HFF-Myc (cell line): ENCODE measurements around the gene CEBPE.

Experiments used
- DNase-seq: peaks from one replicate; pipeline ENCODE4 v3.0.0-alpha.2; 2011; ENCODE audit warnings: low read depth; ENCODE audit errors: extremely low read depth
- H3K4me3 ChIP-seq: replicated peaks from 2 replicates; pipeline ENCODE4 v1.5.1; 2011; ENCODE audit warnings: low read depth, mild to moderate bottlenecking, control low read depth, low read length
- TF ChIP-seq, protein P1 (sequence below): IDR thresholded peaks from 2 replicates; pipeline ENCODE4 v1.5.1; 2012; ENCODE audit warnings: mild to moderate bottlenecking, low read depth, low read length, control low read depth; ENCODE audit errors: missing control alignments

CEBPE gene

DNA sequence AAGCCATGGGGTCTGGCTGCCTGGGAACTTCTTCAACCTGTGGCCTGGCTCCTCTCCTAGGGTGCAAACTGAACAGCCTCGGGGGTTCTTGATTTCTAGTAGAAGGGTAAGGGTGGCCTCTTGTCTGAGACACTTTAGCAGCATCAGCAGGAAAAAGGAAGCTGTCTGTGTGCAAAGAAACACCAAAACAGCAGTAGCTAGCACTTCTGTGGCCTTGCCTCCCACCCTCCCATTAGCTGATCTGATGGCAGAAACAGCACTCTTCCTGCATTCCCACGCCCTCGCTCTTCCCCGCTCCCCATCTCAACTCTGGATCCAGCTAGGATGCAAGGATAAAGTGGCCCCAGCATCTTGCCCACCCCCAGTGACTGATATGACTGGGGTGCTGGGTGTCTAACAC, 43.7 kb upstream of the CEBPE start:
- DNase-seq: no peak

DNA sequence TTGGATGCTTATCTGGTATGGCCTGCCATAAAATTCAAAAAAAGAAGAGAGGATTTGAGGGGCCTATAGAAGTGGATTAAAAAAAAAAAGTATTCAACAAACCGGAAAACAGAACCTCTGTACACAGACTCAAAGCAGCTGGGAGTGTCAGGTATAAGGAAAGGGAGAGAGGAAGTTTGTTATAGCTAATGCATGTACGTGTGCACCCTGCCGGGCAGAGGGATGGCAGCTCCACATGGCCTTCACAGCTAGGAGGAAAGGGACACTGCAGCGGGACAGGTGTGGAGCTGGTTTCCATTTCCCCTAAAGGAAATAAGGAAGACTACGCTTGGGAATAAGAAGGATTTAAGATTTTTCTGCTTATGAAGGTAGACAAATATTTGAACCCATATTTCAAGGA, 43.0 kb upstream of the CEBPE start:
- TF ChIP-seq, protein P1, sequence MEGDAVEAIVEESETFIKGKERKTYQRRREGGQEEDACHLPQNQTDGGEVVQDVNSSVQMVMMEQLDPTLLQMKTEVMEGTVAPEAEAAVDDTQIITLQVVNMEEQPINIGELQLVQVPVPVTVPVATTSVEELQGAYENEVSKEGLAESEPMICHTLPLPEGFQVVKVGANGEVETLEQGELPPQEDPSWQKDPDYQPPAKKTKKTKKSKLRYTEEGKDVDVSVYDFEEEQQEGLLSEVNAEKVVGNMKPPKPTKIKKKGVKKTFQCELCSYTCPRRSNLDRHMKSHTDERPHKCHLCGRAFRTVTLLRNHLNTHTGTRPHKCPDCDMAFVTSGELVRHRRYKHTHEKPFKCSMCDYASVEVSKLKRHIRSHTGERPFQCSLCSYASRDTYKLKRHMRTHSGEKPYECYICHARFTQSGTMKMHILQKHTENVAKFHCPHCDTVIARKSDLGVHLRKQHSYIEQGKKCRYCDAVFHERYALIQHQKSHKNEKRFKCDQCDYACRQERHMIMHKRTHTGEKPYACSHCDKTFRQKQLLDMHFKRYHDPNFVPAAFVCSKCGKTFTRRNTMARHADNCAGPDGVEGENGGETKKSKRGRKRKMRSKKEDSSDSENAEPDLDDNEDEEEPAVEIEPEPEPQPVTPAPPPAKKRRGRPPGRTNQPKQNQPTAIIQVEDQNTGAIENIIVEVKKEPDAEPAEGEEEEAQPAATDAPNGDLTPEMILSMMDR: no peak
- H3K4me3 ChIP-seq: no peak overlapping the region
- DNase-seq: no peak

More for the DNA sequence above, 43.7 kb upstream of the CEBPE start:
- no peak overlapping the region for H3K4me3 ChIP-seq
- TF ChIP-seq, protein P1: no peak

DNA sequence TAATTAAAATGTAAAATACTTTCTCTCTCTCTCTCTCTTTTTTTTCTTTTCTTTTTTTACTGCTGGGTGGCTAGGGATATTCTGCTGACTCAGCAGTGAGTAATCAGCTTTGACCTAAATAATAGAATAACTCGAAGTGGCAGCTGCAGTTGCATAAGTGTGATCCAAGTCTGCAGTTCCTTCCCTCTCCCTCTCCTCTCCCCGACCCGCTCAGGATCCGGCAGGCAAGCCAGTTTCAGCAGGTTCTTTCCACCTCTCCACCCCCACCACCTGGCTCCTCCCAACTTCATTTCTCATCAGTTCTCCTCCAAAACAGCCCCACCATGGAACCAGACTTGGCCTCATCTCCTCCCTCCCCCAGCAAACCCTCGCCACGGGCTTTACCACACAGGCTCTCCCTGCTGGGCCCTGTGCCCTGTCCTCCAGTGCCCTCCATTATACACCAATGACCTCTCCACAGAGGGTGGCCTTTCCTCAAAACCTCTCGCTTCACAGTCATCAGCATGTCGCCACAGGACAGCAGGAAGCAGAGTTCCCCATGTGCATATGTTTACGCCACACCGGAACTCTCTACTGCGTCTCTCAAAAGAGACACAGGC, 42.0 kb upstream of the CEBPE start:
- no peak for DNase-seq
- TF ChIP-seq, protein P1: no peak
- H3K4me3 ChIP-seq: no peak overlapping the region

DNA sequence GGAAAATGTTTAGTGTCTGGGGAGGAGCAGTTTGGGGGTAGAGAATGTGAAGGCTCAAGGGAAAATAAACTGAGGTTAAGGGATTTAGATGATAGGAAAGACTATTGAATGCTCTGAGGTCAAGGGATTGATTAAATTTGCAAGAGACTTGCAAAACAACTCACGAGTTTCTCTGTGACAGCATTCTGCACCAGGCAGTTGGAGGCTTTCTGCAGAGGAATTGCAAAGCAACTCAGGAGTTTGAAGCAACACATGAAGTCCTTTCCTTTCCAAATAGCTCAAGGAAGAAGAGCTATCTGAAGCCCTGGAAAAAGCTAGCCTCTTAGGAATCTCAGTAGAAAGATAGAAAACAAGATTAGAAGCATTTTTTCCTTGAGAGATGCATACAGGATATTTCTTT, 40.5 kb upstream of the CEBPE start:
- no peak overlapping the region for H3K4me3 ChIP-seq
- TF ChIP-seq, protein P1: no peak

DNA sequence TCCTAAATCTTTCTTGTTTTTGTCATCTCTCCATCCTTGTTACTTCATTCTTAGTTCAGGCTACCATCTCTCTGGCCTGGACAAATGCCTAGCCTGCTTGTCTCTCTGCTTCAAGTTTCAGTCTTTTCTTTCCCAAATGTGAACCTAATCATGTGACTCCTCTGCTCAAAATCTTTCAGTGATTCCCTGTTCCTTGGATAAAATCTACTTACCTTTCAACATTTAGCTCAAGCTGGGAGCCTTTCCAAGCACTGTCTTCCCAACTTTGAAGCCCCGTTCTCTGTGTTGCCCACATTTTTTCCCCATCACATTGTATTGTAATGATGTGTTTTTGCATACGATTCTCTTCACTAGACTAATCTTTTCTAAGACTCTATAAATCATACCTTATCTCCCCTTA, 39.7 kb upstream of the CEBPE start:
- TF ChIP-seq, protein P1: no peak
- DNase-seq: no peak
- H3K4me3 ChIP-seq: no peak overlapping the region

More for the DNA sequence above, 40.5 kb upstream of the CEBPE start:
- no peak for DNase-seq

DNA sequence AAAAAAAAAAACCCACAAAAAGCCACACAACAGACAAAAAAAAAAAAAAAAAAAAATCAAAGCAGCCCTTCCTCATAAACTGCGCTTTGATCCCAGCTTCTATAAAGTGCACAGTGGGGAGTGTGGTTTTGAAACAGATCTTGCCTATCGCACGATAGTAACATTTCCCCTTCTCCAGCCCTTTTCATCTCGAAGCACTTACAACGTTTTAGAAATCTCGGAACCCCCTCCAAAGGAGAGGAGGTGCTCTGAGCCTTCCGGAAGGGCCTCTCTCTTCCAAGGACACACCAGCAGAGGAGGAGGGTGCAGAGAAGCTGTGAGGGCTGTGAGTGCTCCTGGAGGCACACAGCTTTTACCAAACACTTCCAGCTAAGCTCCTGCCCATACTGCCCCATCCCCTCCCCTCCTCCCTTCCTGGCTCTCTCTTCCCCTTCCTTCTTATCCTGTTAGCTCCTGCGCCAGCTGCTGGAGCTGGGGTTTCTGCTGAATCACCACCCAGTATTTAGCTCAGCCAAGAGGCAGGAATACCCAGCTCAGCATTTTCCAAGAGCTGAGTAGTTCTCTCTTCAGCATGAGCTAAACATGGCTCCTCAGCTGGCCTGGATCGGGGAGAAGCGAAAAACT, 36.0 kb upstream of the CEBPE start:
- peak; percentile 89 for DNase-seq
- TF ChIP-seq, protein P1: no peak
- H3K4me3 ChIP-seq: peak overlapping the region; percentile 33; the same call in 1 of the 2 replicates
